HG03103 (cell line): Measurements from ENCODE around the gene IMMP2L.

Experiments
- ATAC-seq: cut with Tn5 transposase; IDR thresholded peaks from one replicate; pipeline ENCODE4 v1.9.1; 2021; ENCODE audit warnings: low read depth; ENCODE audit not compliant: unreplicated experiment

IMMP2L gene

DNA sequence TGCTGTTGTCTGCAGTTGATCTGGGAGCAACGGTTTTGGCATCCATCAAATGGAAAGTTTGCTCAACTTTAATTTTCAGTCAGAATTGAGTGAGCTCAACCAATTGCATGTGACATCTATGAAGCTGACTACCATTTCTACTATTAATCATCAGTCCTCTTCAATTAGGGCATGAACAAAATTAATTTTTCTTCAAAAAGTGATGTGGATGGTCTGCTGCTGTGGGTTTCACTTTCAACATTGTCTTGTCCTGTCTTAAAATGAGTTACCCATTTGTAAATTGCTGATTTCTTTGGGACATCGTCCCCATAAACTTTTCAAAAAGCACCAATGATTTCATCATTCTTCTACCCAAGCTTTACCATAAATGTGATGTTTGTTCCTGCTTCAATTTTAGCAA, 648.0 kb downstream of the IMMP2L start:
- ATAC-seq, result no peak

DNA sequence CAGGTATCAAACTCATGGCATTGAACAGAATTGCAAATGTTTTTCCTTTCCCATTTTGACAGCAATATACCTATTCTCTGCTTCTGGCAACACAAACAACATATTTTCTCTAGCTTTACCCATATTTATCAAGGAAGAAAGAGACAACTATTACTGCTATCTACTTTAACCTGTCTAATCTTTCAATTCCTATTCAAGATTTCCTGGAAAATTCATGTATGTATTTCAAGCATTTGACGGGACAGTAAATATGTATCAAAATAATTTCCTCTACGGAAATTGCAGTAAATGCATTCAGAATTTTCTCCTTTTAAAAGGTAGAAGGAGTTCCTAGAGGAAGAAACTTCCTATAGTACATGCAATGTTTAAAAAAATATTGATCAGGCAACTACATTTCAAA, 650.7 kb downstream of the IMMP2L start:
- no peak for ATAC-seq

- ATAC-seq, result no peak
Measured at GRCh38 chr7:110909117-110909516, 653.2 kb downstream of the IMMP2L start.

- ATAC-seq, result no peak
Measured at GRCh38 chr7:110905773-110906566, 656.3 kb downstream of the IMMP2L start.

DNA sequence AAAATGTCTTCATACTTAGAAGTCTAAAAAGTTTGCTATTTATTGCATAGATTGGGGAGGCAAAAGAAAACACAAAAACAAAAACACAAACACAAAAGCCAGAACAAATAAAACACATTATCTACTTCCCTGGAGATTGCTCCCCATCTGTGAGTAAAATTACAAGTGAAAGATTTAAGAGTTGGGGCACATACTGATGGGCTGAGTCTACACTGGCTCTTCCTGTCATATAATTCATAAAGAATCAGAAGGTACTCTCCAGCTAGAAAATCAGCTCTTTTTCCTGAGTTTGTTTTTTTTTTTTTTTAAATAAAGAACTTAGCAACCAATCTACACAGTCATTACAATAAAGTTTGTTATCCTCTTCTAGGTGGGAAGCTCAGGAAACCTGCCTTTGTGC, 663.8 kb downstream of the IMMP2L start:
- no peak for ATAC-seq

- ATAC-seq, result no peak
Measured at GRCh38 chr7:110897538-110897937, 664.8 kb downstream of the IMMP2L start.

GRCh38 chr7:110894111-110894510, 668.2 kb downstream of the IMMP2L start:
- no peak for ATAC-seq

- ATAC-seq, result no peak
Measured at GRCh38 chr7:110891197-110891596, 671.1 kb downstream of the IMMP2L start.

- no peak for ATAC-seq
Measured at GRCh38 chr7:110890101-110890500, 672.2 kb downstream of the IMMP2L start.

DNA sequence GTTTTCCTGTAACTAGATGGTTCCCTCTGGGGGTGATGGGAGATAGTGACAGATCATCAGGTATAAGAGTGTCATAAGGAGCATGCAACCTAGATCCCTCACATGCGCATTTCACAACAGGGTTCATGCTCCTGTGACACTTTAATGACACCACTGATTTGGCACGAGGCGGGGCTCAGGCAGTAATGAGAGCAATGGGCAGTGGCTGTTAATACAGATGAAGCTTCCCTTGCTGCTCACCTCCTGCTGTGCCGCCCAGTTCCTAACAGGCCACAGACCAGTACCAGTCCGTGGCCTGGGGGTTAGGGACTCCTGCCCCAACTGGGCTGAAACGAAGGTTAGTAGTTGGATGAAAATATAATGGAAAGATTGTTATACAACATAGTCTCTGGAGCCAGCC, 673.0 kb downstream of the IMMP2L start:
- ATAC-seq, result no peak

DNA sequence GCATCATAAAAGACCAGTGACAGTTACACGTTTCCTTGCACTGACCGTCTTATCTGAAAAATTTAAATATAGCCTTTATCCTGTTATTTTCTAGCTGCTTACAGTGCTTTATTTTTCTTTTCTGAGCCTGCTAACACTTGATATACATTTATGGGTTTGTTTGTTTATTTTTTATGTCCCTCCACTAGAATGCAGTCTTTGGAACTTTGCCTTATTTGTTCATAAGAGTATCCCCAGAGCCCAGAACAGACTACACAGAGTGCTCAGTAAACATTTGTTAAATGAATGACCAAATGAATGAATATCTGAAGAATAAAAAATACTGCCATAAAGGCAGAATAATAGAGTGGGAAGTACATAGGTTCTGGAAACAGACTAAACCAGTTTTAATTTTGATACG, 673.7 kb downstream of the IMMP2L start:
- ATAC-seq, result no peak

- no peak for ATAC-seq
Measured at GRCh38 chr7:110885474-110885873, 676.8 kb downstream of the IMMP2L start.

DNA sequence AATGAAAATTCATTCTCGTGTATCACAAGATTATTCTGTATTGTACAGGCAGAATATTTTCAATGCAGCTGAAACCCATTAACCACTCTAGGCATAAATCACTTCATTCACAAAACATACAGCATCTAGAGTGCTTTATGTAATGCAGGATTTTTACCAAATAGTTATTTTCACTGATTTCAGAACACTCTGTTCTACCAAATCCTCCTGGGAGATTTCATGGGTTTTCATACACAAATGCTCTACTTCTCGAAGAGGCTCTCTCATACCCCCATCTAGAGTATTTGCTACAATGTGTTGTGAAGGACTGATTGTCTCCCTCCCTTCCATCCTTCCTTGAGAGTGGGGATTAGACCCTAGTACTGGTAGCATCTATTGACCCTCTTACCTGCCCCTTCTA, 680.6 kb downstream of the IMMP2L start:
- ATAC-seq, result no peak

- ATAC-seq, result no peak
Measured at GRCh38 chr7:110880971-110881370, 681.3 kb downstream of the IMMP2L start.

- ATAC-seq, result no peak
Measured at GRCh38 chr7:110877016-110877415, 685.3 kb downstream of the IMMP2L start.

DNA sequence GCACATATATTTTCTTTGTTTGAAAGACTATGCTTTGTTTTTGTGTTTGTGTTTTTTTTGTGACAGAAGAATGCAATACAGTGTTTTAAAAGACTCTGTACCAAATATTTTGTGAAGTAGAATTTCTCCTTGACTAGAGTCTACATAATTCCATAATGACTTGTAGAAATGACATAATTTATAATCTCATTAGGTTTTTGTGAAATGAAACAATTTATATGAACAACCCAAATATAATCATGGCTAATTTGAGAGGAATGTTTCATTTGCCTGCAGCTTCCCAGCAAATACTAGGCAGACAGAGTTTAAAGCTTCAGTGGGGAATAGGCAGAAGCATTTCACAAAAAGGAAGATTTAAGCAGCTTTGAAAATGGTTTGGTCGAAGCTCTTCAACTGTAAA, 686.9 kb downstream of the IMMP2L start:
- no peak for ATAC-seq

GRCh38 chr7:110871856-110872255, 690.4 kb downstream of the IMMP2L start:
- ATAC-seq, result no peak

DNA sequence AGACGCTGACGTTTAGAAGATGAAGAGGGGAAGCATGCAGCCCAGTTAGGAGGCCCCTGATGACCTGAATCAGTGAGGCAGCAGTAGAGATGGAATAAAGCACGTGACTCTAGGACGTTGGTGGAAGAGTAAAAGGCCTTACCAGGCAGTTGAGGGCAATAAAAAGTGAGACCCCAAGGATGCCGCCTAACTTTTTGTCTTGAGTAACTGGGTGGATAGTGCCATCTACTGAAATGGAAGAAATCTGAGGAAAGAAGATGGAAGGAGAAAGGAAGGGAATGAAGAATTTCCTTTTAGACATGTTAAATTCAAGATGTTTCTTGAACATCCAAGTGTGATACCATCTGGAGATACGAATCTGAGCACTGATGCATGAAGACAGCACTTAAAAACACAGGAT, 691.4 kb downstream of the IMMP2L start:
- no peak for ATAC-seq

- no peak for ATAC-seq
Measured at GRCh38 chr7:110868458-110868857, 693.8 kb downstream of the IMMP2L start.

DNA sequence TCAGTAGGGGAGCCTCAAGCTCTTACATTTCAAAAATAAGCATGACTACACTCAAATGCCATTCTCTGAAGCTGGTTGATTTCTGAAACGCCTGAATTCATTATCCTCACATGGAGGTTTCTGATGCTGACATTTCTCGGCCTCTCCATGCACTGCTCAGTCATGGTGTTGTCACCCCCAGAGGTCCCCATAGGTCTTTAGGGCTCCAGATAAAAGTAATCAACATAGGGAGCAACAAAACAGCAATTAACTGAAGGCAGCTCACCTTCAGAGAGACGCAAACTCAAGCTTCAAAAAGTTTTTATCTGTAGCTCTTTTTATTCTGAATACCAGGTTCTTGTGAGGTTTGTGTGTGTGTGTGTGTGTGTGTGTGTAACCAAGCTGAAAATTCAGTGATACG, 694.5 kb downstream of the IMMP2L start:
- no peak for ATAC-seq

- no peak for ATAC-seq
Measured at GRCh38 chr7:110863258-110863657, 699.0 kb downstream of the IMMP2L start.

- no peak for ATAC-seq
Measured at GRCh38 chr7:110861163-110861562, 701.1 kb downstream of the IMMP2L start.

DNA sequence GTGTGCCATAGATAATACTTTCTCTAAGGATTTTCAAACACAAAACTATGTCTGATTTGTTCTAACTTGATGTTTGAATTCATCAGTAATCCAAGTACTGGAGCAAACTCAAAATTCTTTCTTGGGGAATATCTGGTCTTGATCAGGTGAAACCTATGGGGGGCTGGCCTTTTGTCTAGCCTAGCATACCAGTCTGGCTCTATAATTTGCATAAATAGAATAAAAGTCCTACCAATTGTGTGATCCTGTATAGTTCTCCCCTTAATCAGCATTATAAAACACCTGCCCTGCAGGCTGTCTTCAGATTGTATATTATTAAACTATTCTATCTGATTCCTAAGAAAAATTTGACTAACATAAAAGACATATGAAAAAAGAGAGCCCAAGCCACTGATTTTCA, 705.2 kb downstream of the IMMP2L start:
- ATAC-seq, result no peak
